Keratinocyte (primary cell): ENCODE measurements around the gene TCP11.
A peak's percentile ranks its signal among the peaks of the same experiment; 100 is the strongest.

Experiments used
- CTCF ChIP-seq, 3 experiments: IDR thresholded peaks in 1 of 3; conservative IDR thresholded peaks in 1 of 3; optimal IDR thresholded peaks in 1 of 3; 2 replicates in 2 of 3; 3 replicates in 1 of 3; pipeline versions ENCODE3 to v1.5.1; 2011; ENCODE audit warnings: low read length in 3 of 3, mild to moderate bottlenecking in 3 of 3, moderate library complexity in 2 of 3, control low read depth in 1 of 3, inconsistent platforms in 1 of 3; ENCODE audit not compliant: insufficient read depth in 2 of 3; ENCODE audit errors: extremely low read depth in 1 of 3
- EZH2 ChIP-seq: IDR thresholded peaks from one replicate; pipeline ENCODE4 v1.6.1; 2012; ENCODE audit warnings: inconsistent platforms, mild to moderate bottlenecking, low read length, moderate library complexity

DNA sequence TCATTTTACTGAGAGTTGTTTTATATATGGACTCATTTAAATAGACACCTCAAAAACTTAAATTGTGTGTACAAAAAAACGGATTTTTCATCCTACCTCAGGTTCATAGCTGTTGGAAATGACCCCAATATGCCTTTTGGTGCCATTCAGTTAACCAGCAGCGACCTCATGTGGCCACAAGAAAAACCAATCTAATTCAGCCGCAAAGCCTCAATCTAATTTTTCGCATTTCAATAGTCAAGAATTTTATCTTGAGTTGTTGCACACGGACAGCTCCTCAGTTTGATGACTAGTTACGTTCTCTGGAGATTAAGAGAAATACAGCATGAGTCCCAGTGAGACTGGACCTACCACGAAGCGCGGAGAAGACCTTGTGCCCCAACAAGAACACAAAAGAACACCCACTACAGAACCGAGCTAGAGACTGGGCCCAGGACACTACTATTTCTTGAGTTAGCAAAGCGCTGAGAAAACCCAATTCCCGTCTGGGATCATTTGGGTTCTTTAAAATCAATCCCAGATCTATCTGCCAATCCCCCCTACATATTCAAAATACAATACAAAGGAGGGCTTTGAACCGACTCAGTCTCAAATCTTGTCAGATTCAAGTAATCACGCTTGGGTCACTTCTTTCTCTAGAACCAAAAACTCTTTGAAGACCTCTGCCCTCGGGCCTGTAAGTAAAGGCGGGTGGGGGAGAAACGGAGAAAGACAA lies 1.1 kb downstream of the TCP11 start:
- TF ChIP-seq CTCF (optimal IDR thresholded peaks at IDR 0.05 in 1 of 3, IDR thresholded peaks at IDR 0.05 in 1 of 3, conservative IDR thresholded peaks at IDR 0.05 in 1 of 3; ENCODE audit: extremely low read depth in 1 of 3, insufficient read depth in 2 of 3, low read length in 3 of 3) (peak; percentile 64 to 77 (median 77)), EZH2 (no peak)
